HG03045 (cell line): ENCODE results near the gene RAP1GAP2.
"Not testable (repeated sequence)": the region's sequence is repeated elsewhere in the genome, so short reads cannot be mapped to it uniquely, and the experiment has no call there.

ENCODE experiments used
- ATAC-seq: cut with Tn5 transposase; IDR thresholded peaks from one replicate; pipeline ENCODE4 v1.9.1; 2021; ENCODE audit warnings: mild to moderate bottlenecking, moderate library complexity; ENCODE audit not compliant: unreplicated experiment

Gene RAP1GAP2

DNA sequence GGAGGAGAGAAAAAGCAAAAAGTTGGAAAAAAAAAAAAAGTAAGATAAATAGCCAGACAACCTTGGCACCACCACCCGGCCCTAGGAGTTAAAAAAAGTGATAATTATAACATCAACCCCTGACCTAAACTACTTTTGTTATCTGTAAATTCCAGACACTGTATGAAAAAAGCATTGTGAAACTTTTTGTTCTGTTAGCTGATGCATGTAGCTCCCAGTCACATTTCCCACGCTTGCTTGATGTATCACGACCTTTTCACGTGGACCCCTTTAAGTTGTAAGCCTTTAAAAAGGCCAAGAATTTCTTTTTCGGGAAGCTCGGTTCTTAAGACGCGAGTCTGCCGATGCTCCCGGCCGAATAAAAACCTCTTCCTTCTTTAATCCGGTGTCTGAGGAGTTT is 10.9 kb upstream of the RAP1GAP2 start:
- not testable (repeated sequence) for ATAC-seq

DNA sequence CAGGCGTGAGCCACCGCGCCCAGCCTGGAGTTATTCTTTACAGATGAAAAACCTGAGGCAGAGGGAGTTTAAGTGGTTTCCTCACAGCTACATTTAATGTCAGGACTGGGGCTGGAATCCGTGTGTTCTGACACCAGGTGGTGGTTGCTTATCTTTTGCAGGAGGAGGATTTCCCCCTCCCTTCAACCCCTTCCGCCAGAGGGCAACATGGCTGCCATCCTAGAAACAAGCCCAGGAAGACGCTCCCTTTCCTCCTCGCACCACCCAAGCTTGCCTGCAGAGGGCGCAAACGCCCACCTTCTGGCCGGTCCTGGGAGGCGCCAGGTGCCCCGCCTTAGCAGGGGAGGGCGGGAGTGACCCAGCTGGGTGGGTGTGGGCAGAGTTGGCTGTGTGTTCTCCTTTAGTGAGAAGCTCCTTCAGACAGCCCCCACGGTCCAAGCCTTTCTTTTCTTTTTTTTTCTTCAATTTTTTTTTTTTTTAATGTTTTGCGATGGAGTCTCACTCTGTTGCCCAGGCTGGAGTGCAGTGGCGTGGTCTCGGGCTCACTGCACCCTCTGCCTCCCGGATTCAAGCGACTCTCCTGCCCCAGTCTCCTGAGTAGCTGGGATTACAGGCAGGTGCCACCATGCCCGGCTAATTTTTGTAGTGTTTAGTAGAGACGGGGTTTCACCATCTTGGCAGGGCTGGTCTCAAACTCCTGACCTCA is 9.9 kb upstream of the RAP1GAP2 start:
- ATAC-seq: peak; percentile 69

DNA sequence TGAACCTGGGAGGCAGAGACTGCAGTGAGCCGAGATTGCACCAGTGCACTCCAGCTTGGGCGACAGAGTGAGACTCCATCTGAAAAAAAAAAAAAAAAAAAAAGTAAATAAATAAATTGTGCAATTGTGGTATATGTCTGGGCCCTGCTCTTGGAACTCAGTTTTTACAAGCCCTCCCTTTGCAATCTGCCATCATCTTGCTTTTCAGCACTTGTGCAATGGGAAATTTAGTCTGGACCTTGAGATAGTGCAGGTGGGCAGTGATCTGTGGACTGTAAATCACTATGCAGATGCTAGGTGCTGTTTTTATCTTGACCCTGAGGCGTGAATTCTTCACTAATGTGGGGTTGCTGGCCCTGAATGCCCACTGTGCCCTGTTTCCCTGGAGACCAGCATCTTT is 6.5 kb upstream of the RAP1GAP2 start:
- no peak for ATAC-seq

DNA sequence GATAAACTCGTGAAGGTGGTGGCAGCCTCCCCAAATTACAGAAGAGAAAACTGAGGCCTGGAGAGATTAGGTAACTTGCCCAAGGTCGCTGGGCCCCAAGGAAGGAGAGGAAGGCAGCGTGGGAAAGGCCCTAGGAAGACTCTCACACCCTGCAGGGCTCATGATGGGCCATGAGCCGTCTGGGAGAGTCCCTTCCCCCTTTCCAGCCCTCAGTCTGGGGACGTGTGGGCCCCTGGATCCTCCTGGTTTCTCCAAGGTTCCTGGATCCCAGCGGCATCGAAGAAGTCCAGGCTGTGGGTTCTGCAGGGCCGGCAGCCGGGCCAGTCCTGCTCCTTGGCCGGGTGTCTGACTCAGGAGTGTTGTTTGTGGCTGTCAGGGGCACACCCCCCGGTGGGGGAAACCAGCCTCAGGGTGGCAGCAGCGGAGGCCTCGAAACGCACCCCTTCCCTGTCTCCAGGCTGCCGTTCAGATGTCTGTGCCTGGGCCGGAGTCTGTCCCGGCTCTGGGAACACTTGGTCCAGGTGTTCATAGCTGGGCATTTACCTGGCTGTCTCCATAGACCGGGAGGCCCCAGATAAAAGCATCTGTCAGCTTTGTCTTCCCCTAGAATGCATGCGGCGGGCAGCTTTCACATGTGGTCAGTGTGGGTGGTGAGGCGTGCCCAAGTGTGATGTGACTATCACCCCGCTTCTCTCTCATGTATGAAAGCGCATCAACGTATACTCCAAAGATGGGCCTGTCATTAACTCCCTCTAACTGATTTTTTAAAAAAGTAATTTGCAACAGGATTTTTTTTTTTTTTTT is 3.7 kb upstream of the RAP1GAP2 start:
- no peak for ATAC-seq

DNA sequence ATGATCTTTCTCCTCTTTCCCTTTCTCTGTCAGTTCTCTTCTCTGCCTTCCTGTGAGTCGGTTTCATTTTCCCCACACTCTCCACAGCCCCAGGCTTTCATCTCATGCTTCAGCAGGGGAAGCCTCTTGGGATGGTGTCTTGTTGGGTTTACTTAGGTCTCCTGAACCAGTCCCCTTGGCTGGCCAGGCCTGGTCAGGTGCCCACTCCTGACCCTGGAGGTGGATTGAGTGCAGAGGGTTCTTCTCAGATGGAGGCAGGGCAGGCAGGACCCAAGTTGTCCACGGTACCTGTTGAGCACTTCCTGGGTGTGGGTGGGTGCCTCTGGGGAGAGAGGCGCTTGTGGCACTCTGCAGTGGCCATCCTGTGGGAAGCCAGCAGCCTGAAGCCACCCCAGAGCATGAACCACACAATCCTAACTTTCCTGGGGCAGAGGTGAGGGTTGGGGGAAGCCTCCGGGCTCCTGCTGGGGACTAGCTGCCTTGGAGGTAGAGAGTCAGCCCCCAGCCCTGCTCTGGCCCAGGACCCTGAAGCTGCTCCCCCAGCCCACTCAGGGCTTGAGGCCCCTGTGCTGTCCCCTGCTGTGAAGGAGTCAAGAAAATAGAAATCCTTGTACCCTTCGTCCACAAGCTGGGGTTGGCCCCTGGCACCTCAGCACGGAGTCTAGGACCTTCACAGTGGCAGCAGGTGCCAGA is 2.0 kb upstream of the RAP1GAP2 start:
- no peak for ATAC-seq

DNA sequence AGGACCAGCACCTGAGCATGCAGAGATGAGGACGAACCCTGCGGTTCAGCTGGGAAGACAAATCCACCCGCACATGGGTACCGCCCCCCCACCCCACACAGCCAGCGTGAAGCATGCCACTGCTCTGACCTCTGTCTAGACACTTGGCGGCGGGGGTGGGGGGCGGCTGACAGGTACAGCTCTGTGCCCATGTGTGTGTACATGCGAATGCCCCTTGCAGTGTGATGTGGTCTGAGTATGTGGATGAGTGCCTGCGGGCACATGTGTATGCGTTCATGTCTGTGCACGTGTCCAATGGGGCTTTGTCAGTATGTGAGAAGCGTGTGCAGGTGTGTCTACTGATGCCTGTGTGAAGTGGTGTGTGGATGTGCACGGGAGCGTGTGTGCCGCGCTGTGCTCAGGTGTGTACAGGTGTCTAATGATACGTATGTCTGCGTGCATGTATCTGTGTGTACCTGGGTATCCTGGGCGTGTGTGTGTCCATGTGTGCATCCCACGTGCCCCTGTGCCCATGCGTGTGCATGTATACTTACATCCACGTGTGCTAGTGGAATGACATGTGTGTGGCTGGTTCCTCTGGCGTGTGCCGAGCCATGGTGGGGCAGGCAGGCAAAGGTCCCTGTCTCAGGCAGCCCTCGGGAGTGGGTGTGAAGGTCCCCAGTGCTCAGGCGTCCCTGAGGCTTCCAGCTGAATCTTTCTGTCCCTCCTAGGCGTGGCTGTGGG is 636 bp upstream of the RAP1GAP2 start:
- no peak for ATAC-seq

DNA sequence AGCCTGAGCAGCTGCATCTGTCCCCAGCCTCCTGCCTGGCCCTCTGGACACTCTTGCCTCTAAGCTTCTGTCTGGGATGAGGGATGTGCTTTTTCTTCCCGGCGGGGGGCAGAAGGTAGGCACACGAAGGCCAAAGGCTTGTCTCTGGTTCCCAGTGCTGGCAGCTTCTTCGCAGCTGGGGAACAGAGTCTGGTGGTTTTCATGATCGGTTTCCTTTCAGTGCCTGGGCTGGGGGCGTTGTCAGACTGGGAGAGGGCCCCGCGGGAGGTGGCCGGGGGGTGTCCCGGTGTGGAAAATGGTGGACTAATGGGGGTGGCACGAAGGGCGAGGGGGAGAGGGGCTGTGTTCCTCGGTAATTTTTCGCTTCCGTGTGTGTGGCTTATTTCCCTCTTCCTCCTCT is 988 bp downstream of the RAP1GAP2 start:
- no peak for ATAC-seq

DNA sequence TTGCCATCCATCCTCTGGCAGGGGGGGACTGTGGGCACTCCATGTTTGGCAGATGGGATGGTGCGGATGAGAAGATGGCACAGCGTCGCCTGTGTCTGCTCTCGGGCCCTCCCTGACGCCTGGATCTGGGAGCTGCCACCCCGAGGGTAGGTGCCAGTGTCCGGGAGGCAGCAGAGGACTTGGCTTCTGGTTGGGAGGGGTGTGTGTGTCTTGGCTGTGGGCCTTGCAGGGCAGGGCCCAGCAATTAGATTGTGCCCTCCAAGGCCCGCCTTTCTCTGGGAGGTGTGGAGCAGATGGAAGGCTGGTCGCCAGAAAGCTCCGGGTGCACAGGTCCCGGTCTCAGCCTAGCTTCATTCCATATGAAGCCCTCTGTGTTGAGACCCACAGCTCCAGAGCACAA is 1.4 kb downstream of the RAP1GAP2 start:
- no peak for ATAC-seq

DNA sequence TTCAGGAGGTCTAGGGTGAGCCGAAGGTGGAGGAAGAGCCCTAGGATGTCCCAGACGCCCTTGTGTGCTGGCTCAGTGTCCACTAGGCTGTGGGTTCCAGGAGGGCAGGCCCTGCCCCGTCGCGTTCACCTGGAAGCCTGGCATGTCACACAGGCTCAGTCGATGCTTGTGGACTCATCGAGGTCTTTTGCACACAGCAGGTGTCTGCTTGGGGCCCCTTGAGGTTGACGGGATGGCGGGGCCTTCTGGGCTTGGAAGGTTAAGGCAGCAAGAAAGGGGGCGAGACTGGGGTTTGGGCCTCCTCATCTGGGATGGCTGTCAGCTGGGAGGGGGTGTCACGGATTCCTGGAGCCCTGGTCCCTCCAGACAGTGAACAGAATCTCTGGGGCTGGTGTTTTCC is 1.9 kb downstream of the RAP1GAP2 start:
- ATAC-seq: no peak

DNA sequence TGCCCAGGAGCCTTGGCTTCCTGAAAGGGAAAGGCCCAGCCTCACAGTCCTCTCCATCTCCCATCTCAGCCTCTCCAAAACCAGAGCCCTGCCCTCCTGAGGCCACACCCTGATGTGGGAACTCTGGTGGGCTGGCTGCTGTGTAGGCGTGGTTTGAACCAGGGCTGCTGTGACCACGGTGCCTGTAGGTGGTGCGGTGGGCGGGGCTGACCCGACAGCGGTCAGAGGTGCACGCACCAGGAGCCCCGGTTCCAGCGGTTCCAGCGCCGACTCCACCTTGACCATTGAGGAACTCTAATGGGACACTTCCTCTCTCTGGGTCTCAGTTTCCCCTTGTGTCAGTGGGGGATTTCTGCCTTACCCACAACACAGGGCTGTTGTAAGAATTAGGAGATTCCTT is 2.4 kb downstream of the RAP1GAP2 start:
- ATAC-seq: no peak

DNA sequence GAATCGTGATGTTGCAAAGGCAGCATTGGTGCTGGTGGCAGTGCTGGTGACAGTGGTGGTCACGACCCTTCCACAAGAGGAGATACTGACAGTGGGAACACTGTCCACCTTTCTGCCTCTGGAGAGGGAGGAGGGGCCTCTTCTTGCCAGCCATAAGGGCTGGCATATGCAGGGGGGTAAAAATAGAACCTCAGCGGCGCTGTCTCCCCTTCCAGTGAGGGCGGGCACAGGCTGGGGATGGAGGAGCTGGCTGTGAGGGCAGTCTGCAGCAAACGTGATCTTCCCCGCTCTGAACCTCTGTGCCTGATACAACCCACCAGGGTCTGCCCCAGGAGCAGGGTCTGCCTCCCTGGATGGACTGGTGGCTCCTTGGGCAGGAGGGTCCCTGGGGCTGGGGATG is 3.4 kb downstream of the RAP1GAP2 start:
- ATAC-seq: no peak

DNA sequence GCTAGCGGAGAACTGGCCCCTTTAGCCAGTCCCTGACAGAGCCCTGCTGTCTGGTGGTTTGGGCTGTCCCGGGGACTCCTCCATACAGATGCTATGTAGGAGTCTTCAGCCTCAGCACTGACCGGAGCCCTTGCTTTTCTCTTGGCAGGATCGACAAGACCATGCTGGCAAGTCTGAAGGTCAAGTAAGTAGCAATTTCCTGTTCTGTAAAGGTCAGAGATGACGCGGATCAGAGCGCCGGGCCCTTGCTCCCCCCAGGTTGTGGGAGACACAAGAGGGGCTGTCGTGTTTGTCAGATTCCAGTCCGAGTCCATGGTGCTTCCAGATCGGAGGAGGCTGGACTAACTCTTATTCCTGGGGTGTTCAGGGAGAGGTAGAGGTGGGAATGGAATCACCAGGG is 4.1 kb downstream of the RAP1GAP2 start:
- ATAC-seq: no peak

DNA sequence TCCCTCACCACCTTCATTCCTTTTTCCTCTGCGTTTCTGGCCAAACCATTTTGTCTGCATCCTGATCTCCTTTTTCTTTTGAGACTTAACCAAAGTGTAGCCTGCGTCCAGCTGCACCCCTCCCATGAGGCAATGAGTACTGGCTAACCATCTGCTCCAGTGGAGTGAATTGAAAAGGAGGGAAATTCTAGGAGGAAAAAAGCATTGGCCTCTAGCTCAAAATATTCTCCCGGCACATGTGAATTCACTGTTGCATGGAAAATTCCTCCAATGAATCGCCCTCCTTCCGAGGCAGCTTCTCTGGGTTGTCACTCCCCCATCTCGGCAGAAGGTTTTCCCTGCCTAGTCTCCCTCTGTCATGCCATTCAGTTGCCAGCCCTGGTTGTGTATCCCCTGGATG is 5.6 kb downstream of the RAP1GAP2 start:
- ATAC-seq: no peak

DNA sequence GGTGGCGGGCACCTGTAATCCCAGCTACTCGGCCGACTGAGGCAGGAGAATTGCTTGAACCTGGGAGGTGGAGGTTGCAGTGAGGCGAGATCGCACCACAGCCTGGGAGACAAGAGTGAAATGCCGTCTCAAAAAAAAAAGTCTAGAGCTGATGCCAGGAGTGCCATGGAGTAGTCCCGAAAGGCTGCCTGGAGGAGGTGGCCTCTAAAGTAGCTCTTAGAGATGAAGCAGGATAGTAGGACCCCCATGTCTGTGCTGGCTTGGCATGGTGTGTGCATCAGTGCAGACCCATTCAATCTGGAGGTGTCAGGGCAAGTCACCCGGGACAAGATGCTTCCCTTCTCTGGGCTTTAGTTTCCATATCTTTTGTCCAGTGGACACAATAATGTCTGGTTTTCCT is 6.3 kb downstream of the RAP1GAP2 start:
- ATAC-seq: no peak

DNA sequence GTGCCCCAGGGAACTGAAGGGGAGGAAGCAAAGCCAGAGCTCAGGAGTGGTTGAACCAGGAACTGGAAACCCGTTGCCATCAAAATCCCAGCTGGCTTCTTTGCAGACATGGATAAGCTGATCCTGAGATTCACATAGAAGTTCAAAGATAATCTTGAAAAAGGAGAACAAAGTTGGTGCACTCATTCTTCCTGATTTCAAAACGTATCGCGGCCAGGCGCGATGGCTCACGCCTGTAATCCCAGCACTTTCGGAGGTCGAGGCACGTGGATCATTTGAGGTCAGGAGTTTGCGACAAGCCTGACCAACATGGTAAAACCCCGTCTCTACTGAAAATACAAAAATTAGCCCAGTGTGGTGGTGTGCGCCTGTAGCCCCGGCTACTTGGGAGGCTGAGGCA is 7.1 kb downstream of the RAP1GAP2 start:
- ATAC-seq: no peak

DNA sequence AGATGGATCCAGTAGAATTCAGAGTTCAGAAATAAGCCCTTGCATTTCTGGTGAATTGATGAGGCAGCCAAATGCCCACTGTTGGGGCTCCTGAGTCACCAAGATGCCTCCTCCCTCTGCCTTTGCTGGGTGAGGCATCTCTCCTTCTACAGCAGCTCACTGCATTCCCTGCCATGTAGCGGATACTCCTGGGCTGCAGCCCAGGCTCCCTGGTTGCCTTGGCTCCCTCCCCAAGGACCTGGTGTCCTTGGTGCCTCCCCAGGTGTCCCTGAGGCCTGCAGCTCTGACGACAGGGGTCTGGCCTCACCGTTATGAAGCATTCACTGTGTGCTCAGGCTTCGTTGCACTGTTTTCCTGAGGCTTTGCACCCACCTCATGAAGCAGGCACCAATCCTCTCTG is 7.7 kb downstream of the RAP1GAP2 start:
- no peak for ATAC-seq

DNA sequence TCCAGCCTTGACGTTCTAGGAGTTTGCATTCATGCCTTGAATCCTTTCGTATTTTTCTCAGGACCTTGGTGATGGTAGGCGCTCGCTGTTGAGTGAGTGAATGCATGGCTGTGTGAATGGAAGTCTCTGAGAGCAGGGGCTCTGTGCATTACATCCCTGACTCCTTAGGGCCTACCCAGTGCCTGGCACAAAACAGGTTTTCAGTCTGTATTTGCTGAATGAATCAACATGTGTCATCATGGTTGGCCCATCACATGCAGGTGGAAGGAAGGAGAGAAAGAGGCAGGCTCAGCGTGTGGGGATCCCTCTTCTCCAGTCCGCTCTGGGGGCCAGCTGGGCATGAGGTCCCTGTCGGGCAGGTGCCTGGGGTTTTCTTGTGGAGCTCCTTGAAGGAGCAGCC is 8.7 kb downstream of the RAP1GAP2 start:
- ATAC-seq: no peak

DNA sequence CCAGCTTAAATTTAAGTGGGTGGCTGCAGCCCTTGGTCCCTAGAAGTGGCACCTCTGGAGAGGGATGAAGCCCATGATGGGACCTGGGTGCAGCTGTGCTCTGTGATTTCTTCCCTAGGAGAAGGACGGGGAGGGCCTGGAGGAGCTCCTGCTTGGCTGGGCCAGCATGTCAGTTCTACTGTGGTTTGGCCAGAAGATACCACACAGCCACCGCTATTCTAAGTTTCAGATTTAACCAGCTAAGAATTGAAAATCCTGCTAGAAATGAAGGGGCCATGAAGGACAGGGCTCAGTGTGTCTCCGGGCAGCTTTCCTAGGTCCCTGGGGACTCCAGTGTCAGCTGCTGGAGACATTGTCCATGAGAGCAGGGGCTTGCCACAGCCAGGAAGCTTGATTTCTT is 9.7 kb downstream of the RAP1GAP2 start:
- ATAC-seq: no peak

DNA sequence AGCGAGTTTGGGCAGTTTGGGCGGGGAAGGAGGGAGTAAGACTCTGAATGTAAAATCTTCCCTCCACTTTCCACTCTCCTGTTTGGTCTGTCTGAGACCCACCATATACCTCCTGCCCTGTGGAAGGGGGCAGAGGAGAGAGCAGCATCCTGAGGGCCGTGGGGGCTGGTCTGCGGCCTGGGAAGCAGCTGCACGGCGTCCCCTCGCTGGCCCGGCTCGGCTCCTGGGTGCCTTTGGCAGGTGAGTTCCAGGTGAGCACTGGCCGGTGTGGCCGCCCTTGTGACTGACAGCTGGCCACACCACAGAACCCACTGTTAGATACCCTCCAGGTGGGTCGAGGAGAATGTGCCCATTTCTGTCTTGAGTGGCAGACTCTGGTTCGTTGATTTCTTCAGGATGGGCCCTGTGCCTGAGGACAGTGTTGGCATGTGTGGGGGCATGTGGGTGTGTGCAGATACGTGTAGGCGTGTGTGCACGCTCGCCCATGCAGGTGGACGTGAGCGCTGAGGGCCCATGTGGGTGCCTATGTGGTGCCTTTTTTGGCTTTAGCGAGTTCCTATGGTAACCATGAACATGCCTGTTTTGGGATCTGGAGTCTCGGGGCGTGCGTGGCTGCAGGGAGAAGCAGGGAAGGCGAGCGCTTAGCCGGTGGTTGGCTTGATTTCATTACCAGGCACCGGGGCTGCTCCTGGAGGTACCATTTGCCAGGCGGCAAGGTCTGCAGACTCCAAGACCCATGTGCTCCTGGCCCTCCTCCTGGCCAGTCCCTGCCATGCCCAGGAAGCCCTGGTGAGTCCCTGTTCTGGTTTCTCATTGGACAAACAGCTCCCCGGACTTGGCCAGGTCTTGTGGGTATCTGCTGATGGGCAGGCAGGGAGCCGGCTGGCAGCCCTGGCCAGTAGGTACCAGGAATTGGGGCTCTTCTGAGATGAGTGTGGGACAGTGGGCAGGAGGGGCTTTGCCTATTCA is 12.4 kb downstream of the RAP1GAP2 start:
- no peak for ATAC-seq

DNA sequence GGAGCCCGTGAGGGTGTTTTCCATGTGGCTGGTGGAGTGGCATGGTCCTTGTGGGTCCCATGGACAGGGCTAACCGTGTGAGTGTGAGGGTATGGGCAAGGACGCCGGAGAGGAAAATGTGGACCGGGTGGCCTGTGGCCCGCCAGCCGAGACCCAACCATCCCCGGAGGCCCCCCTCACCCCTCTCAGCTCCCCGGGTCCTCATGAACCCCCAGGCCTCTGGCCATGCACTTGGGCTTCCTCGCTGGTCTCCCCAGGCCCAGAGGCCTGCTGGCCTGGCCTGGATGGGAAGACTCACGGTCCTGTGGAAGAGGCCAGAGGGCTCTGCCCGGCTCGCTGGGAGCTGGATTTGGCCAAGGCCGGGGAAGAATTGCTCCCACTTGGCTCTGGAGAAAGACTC is 13.1 kb downstream of the RAP1GAP2 start:
- ATAC-seq: no peak
